Stimulated activated CD8-positive, alpha-beta memory T cell treated with anti-CD3 and anti-CD28 coated beads, Interleukin-12 subunit alpha, Interleukin-12 subunit beta, amount 100 ng/mL, for 1 hour (primary cell): Measurements from ENCODE around the gene WNT2.
"Not testable (repeated sequence)": the region's sequence is repeated elsewhere in the genome, so short reads cannot be mapped to it uniquely, and the experiment has no call there.

Experiments
- DNase-seq: peaks from one replicate; pipeline ENCODE4 v3.0.0-alpha.2; 2020; ENCODE audit warnings: low read depth

The WNT2 gene

GRCh38 chr7:117259615-117260014 is 63.2 kb downstream of the WNT2 start:
- DNase-seq, result no peak

GRCh38 chr7:117251687-117252086 is 71.2 kb downstream of the WNT2 start:
- no peak for DNase-seq

DNA sequence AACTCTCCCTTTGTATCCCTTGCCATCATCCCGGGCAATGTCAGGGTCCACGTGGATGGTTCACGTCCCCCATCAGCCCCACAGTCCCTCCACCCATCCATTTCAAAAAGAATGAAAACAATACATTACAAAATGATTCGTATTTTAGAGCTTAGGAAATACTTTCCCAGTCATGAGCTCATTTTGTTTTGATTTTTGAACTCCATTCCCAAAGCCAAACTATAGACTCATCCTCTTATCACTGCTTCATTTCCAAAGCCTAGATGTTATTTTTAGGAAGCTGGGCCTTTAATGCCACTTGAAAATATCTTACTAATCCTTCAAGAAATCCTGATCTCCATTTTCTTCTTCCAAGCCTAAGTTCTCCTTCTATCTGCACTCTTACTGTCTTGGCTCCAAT is 72.1 kb downstream of the WNT2 start:
- DNase-seq, result no peak

DNA sequence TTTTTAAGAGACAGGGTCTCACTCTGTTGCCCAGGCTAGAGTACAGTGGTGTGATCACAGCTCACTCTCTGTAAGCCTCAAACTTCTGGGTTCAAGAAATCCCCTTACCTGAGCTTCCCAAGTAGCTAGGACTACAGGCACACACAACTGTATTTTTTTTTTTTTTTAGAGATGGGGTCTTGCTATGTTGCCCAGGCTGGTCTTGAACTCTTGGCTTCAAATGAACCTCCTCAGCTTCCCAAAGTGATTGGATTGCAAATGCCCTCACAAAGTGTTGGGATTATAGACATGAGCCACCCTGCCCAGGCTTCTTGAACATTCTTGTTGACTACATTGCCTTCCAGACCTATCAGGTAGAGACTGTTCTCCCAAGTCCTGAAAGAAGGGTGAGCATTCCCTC is 72.6 kb downstream of the WNT2 start:
- DNase-seq, result no peak

DNA sequence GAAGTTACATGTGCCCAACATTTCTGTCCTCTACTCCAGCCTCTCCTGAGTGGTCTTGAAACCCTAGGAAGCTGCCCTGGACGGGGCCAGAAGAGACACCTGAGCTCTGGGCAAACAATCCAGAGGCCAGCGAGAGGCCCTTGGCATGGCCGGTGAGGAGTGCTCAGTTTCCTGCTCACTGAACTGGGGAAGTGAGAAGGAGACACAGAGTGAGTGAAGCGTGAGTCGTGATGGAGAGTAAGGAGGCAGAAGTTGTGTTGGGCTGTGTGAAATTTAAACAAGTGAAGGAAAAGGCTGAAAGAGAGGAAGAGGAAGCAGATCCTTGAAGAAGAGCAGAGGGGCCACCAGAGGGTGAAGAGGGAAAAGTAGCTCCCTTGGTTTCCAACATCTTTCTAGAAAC is 73.2 kb downstream of the WNT2 start:
- DNase-seq, result no peak

GRCh38 chr7:117248829-117249228 is 74.0 kb downstream of the WNT2 start:
- no peak for DNase-seq

DNA sequence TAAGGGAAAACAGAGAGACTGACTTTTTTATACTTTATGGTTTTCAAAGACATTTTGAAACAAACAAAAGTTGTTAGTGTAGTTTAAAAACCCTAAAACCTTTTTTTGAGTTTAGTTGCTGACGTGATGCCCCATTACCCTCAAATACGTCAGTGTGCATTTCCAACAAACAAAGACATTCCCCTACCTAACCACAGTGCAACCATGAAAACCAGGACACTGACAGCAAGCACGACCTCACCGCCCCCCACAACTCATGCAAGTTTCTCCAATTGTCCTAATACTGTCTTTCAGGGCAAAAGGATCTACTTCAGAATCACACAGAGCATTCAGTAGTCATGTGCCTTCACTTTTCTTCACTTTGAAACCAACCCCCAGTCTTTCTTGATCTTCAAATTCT is 75.0 kb downstream of the WNT2 start:
- no peak for DNase-seq

DNA sequence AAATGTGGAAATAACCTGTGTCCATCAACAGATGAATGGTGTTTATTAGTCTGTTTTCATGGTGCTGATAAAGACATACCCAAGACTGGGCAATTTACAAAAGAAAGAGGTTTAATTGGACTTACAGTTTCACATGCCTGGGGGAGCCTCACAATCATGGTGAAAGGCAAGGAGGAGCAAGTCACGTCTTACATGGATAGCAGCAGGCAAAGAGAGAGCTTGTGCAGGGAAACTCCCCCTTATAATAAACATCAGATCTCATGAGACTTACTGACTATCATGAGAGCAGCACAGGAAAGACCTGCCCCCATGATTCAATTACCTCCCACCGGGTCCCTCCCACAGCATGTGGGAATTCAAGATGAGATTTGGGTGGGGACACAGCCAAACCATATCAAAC is 77.2 kb downstream of the WNT2 start:
- DNase-seq, result not testable (repeated sequence)

DNA sequence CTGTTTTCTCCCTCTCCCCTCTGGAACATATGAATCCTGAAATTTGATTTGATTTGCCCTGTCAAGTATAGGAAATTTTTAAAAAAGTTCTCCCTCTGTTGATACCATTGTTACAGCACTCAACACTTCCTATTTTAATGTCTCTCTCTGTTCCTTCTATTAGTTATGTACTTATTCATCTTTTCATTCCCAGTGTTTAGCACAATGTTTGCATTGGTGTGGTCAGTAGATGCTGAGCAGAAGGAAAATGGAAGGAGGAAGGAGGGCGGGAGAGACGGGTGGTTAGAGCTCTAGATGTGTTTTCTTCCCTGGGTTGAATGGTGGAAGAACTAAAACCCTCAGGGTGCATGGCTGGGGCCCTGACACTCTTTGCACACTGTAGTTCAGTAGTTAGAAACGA is 79.5 kb downstream of the WNT2 start:
- no peak for DNase-seq

- DNase-seq, result no peak
Observed at GRCh38 chr7:117241088-117241487, 81.8 kb downstream of the WNT2 start.

DNA sequence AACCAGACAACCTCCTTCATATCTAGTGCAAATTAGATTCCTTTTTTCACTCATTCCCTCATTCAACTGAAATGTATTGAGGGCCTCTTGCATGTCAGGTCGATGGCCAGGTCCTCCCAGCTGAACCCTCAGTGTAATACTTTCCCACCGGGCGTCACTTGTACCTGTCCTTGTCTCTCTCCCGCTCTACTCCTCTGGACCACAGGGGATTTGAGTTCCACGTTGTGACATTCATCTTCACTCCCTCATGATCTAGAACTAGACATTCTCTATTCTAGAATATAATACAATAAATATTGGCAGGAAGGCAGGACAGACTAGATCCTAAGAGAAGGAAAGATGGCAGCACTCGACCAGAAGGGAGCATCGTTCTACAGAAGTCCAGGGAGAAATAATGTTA is 83.9 kb downstream of the WNT2 start:
- DNase-seq, result no peak

DNA sequence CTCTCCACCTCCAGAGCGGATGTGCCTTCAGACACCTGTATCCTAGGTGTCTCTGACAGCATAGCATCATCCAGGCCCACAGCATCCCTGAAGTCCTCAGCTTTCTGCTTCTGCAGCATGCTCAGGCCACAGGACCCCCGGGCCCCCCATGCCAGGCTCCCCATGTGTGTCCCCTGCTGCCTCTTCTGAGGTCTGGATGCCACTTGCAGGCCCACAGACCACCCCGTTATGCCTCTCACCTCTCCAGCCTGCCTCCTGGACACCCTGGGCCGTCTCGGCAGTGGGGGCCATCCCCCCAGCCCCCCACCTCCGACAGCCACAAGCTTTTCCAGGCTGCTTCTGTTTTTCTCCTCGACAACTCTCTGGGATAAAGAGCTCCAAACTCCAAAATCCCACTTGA is 84.4 kb downstream of the WNT2 start:
- no peak for DNase-seq

DNA sequence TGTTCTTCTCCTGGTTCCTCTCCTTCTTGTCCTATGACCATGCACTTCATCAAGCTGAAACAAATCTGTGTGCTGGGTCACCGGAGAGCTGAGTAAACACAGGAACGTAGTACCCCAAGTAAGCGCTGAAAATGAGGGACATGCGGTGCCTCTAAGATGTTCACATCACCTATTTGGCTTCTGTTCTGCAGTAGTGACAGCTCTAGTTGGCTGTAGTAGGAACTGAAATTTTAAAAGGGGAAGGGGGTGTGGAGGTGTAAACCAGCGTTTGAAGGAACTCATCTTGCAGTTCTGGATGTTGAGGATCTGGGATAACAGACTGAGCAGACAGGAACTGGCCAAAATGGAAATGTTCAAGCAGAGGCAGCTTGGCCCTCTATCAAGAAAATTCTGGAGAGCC is 85.2 kb downstream of the WNT2 start:
- no peak for DNase-seq

DNA sequence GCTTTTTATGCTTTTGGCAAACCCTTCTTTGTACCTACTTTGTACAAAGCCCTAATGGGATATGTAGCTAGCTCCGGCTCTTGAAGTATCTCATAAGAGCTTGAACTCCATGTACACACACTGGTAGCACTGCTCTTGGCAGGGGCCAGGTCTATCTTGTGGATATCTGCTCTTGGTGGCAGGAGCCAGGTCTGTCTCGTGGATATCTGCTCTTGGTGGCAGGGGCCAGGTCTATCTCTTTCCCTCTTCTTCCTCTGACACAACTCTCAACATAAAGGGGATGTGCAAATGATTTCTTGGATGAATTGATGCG is 91.9 kb downstream of the WNT2 start:
- DNase-seq, result no peak

- DNase-seq, result no peak
Observed at GRCh38 chr7:117230276-117231046, 92.4 kb downstream of the WNT2 start.

GRCh38 chr7:117229350-117229749 is 93.5 kb downstream of the WNT2 start:
- no peak for DNase-seq

DNA sequence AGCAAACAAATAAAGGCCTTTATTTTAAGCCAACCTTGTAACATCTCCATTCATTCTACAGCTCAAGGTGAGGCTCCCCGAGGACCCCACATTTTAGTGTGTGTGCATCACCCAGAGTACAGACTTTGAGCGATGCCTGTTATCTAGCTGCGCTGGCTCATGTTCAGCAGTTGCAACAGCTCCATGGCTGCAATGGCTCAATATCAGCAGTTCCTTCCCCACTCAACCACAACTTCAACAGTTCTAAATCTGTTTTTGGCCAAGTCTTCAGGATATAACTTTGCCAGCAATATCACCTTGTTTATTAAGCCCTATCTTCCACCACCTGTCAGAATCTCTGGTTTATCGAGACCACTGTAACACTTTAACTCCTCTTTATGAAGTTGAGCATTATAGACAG is 95.8 kb downstream of the WNT2 start:
- DNase-seq, result no peak

DNA sequence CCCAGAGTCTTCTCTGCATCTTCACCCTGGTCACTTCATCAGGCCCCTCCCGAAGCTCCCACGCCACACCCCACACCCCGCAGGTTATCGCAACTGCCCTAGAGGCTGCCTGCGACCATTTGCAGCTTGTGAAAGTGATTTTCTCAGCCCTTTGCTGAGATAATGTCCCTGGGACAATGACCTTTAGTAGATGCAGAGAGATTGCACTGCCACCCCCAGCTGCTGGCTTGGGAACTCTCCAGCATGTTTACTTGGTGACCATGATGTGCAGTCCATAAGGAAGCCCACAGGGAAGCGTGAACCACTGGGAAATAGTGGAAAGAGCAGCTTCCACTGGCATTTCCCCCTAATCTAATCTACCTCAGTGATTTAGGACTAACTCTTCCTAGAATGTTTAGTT is 97.3 kb downstream of the WNT2 start:
- no peak for DNase-seq
